IPS DF 4.7 (cell line): ENCODE results near the gene ANXA2.

ENCODE experiments used
- DNase-seq: peaks from one replicate; pipeline ENCODE4 v3.0.0-alpha.2; 2013; ENCODE audit warnings: low spot score; ENCODE audit errors: extremely low read depth

Gene ANXA2

DNA sequence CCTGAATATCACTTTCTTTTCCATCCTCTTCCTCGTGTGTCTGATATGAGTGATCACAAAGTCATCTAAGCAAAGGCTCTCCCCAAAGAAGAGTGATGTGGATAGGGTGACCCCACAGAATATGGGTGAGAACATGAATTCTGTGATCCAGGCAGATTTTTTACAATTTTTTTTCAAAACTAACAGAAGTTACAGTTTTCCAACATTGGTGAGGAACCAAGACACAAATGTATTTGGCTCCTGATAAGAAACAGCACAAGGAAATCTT lies 27.0 kb downstream of the ANXA2 start:
- DNase-seq: no peak

DNA sequence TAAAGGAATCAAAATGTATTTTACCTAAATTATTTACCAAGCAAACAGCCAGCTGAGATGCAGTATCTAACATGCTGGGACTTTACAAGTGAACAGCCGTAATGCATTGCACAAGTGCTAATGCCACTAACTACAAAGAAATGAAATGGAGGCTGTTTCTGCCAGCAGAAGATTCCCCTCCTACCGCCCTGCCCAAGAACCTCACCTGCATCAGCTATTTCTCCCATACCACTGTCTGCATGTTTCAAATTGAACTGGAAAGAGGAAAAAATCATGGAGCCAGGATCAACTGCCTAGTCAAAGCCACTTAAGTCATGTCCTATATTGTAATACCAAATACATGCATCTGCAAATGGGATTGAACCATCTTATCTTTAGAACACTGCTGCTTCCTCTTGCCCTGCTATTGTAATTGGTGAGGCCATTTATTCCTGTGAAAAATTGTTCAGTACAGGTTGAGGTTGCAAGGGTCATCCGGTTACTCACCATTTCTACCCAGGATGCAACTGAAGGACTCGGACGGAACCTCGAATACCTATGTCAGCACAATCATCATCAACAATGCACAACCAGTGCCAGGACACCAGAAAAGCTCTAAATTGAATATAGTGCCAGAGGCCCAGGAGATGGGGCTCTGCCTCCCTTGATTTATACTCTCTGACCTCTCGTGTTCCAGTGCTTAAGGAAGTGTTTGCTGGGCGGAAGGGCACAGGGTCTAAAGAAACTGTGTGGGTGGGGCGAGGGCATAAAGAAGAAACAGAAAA lies 27.5 kb downstream of the ANXA2 start:
- no peak for DNase-seq

DNA sequence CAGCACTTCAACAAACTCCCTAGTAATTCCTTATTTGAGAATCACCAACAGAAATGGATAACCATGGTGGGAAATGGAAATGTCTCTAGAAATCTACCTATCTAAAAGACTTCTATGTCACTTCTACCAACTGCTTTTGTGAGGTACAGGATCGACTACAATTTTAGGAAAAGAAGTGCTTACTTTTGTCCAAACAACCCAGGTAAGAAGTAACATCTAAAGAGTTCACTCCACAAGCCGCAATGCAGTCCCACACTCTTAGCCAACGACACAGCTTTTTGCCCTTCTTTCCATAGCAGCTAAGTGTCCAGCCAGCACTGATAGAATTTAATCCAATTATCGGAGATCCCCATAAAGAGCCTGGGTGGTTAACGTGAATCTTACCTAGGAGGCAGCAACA lies 28.1 kb downstream of the ANXA2 start:
- DNase-seq: no peak

DNA sequence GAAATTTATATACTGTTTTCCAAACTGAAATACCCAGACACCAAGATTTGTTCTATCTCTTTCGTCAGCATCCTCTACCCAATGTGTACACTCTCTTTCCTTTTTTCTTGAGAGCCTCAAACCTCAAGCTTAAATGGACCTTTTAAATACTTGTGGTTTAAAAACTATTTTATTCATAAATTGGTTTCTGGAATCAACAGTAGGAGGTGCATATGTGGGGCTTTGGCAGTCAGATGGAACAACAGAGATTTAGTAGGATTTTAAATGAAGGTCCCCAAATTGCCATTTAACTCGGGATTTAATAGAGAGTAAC lies 33.2 kb downstream of the ANXA2 start:
- no peak for DNase-seq

DNA sequence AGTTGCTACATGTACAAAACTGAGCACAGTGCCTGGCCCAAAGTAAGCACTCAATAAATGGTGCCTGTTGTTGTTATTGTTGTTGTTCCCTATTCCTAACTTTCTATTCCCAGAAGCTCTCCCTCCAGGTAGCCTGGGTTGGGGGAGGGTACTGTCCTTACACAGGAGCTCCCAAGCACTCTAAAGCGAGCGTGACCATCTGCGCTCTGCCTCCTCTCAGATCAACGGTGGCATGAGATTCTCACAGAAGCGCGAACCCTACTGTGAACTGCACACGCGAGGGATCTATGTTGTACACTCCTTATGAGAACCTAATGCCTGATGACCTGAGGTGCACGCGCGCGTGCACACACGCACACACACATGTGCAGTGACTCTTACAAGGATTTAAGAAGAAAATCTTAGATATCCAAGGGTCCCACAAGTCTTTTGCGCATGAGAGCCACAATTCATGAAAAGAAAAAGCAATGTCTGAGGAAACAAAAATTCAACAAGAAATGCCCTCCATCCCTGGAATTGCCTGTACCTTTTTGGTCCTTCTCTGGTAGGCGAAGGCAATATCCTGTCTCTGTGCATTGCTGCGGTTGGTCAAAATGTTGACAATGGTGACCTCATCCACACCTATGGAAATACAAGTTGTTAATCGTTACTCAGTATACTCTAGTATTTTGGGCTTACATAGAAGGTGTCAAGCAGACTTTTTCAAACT lies 33.7 kb downstream of the ANXA2 start:
- DNase-seq: no peak

DNA sequence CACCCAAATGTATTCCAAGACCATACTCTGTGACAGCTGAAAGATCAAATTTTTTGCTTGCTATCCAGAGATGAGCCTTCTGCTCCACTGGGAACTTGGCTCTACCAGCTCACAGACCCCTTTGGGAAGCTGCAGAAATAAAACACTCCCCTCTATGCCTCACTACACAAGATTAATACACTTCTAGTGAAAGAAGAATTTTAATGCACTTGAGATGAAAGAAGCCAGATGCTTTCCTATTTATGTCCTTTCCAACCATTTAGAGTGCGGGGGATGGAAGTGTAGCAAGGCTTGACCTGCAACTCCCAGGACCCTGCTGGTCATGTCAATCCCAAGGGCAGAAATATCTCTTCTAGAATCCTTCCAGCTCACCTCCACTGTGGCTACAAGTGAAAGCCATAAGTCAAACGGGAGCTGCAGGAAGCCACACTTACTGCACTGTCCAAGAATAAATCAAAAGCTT lies 34.7 kb downstream of the ANXA2 start:
- DNase-seq: no peak

DNA sequence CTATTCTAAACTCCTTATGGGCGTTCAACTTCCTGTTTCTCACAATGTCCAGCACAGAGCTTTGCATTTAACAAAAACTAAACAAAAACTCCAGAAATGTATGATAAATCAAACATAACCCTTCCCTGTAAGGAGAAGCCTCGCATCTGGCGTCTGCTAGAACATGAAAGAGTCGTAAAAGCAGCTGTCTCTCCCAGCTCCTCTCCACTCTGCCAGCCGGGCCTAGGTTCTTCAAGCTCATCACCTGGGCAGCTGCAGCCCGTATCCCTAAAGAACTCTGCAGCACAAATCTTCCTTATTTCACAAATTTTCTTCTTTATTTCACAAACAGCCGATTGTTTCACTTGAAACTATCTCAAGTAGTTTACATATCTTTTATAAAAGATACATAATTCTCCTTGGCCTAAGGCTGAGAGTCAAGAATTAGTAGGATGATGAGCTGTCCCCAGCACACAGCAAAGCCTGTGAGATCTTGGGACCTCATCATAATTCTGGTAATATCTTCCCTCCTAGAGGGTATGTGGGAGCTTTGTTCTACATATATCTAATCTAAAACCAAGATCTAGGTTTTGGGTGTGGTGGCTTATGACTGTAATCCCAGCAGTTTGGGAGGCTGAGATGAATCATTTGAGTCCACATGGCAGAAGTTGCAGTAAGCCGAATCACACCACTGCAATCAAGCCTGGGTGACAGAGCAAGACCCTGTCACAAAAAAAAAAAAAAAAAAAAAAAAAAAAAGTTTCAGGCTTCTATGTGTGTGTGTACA lies 35.3 kb downstream of the ANXA2 start:
- no peak for DNase-seq

DNA sequence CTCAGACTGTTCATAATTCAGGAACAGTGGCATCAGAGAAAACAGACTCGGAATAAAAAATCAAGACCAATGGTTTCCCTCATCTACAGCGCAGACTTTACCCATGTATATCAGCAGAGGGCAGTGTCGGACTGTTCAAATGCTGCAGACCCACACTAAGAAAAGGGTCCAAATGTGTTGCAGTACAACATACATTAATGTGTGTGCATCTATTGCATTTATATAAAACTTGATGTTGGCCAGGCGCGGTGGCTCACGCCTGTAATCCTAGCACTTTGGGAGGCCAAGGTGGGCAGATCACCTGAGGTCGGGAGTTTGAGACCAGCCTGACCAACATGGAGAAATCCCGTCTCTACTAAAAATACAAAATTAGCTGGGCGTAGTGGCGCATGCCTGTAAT lies 38.0 kb downstream of the ANXA2 start:
- peak; percentile 30 for DNase-seq

DNA sequence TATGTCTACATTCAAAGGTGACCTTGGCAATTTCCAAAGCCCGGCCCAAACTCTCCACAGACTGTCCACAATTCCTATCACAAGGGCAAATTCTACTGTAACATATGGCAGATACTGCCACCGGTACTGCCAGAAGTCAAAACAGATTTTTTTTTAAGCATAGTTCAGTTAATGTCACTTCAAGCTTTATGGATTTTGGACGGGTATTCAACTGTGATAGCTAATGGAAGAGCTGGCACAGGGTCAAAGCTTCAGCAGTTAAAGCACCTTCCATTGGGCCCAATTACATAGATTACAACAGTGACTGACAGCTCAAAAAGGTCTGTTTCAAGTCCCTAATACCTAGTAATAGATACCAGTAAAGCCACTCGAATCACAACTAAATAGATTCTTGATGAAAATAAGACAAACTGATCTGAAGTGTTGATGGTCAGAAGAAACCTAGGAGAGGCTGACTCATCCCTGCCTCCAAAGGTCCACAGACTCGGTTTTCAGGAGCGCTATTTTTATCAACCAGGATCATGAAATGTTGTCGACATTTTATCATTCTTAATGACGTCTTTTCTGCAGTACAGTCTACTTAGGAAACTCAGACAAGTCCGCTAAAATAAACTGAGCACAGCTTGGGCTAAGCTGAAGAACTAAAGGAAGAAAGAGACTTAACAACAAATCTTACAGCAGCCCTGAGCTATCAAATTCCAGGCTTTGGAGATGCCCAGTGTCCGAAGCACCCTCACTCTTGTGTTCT lies 38.7 kb downstream of the ANXA2 start:
- DNase-seq: no peak

DNA sequence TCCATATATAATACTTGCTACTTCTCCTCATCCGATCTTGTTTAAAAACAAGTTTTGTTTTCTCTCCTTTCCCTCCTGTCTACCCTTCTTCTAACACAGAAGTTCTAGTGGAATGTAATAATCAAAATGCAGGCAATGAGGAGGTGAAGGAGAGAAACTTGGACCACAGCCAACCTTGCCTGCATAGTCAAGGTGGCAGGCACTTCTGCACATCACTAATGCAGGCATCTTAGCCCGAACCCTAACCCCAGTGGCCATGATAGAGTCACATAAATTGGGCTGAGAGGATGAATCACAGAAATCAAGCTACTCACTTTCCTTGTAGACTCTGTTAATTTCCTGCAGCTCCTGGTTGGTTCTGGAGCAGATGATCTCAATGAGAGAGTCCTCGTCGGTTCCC lies 41.0 kb downstream of the ANXA2 start:
- no peak for DNase-seq

DNA sequence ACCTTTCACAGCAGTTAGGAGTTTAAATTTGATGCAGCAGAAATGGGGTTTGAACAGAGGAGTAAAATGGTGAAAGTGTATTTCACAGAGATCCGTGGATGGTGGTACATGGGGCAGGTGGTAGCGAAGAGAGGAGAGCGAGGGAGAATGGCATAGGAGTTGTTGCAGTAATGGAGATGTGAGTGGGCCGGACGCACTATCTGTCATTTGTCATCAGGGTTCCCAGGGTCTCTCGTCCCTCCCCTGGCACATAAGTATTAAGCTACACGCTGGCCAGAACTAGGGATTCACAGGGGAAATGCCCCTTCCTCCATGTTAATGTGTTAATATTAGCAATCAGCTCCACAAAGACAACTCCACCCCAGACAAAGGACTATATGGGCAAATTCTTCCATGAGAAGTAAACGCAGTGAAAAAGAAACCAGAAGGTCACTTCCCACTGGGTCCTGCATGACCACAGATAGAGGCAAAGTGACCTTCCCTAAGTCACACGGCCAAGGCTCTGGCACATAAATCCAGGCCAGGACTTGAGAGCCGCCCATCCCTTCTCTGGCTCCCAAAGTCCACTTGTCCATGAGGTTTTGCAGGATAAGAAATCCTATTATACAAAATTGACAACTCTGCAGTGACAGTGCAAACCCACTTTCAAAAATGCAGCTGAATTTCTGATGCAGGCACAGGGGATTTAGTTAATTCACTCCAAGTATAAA lies 42.5 kb downstream of the ANXA2 start:
- DNase-seq: no peak

DNA sequence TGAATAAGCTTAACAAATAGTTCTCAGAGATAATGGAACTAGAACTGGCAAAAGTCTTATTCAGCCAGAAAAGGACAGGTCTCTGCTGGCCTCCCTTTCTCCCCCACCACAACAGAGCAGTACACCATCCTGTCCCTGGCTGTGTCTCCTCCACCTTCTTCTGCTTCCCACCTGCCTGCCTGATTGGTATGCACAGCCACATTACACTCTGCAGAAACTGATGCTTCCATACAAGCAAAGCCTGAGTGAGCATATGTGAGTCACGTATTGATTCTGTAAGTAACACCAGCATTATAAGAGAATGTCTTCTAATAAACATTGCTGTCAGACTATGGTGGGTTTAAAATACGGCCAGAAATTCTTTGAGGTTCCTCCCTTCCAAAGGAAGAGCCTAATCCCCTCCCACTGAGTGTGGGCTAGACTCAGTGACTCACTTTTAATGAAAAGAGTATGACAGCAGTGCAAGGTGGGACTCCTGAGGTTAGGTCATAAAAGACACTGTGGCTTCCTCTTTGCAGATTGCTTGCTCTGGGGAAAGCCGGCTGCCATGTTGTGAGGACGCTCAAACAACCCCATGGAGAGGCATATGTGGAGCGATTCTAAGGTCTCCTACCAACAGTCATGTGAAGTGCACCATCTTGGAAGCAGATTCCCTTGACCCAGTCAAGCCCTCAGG lies 44.4 kb downstream of the ANXA2 start:
- no peak for DNase-seq

DNA sequence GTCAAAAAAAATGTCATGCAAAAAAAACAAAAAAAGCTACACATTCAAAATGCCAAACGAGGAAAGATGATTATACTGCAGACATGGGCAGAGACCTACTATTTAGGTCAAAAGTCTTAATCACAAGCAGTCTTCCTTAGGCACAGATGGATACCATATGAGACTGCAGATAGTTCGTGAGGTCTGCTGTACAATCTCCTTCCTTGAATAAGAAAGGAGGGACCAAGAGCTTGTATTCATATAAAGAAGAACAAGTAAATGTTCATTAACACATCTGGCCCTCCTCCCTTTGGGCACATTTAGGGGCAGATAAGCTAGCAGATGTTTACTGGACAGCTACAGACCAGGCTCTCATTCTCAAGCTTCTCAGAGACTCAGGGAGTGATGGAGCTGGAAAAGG lies 45.3 kb downstream of the ANXA2 start:
- DNase-seq: no peak

DNA sequence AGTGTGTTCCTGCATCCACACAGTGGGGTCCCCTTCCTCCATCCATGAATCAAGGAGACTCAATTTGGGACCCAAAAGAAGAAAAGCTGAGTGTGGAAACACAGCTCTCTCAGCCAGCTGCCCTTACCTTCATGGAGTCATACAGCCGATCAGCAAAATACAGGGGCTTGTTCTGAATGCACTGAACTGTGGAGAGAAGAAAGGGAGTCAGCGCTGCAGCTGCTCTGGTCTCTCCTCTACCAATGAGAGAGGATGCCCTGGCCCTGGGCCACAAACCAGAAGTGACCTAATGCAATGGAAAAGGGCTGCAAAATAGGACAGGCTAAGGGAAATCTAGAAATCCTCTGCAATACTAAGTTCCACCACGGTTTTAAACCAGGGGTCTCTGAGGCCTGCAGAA lies 46.7 kb downstream of the ANXA2 start:
- no peak for DNase-seq

DNA sequence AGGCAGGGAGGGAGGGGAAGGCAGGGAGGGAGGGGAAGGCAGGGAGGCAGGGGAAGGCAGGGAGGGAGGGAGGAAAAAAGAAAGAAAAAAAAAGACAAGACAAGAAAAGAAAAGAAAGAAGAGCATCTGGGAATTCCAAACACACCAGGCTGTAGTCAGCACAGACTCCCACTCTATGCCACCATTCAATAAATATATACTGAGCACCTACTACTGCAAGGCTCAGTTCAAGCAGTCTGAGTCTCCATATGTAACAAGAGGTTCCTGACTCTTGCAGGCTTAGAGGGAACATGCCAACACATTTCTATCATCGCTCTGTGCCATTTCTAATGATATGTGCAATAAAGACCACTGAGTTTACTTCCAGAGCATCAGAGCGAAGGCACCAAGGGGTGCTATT lies 47.7 kb downstream of the ANXA2 start:
- no peak for DNase-seq

DNA sequence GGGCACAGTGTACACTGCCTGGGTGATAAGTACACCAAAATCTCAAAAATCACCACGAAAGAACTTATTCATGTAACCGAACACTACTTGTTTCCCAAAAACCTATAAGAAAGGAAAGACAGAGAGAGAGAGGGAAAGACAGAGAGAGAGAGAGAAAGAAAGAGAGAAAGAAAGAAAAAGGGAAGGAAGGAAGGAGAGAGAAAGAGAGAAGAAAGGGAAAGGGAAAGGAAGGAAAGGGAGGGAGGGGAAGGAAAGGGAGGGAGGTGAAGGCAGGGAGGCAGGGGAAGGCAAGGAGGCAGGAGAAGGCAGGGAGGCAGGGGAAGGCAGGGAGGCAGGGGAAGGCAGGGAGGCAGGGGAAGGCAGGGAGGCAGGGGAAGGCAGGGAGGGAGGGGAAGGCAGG lies 48.2 kb downstream of the ANXA2 start:
- DNase-seq: no peak

DNA sequence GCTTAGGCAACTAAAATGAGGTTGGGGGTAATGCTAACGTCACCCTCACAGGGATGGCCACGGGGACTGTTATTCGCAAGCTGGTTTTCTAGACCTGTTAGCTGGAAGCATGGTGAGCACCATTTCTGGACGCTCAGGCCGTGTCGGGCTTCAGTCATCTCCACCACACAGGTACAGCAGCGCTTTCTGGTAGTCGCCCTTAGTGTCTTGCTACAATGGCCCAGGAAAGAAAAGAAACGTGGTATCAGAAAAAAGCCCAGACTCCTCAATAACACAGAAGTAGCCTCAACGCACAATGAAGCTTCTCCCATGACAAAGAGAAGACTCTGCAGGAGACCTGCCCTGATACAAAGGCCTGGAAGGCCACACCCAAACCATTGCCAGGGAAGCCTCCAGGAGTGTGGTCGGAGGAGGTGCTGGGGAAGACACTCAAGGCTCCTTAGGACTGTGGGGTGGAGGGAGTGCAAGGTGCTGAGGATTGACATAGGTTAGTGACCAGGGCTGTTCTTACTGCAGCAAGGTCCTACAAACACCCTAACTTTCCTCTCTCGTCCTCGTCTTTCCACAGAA lies 50.2 kb downstream of the ANXA2 start:
- no peak for DNase-seq

DNA sequence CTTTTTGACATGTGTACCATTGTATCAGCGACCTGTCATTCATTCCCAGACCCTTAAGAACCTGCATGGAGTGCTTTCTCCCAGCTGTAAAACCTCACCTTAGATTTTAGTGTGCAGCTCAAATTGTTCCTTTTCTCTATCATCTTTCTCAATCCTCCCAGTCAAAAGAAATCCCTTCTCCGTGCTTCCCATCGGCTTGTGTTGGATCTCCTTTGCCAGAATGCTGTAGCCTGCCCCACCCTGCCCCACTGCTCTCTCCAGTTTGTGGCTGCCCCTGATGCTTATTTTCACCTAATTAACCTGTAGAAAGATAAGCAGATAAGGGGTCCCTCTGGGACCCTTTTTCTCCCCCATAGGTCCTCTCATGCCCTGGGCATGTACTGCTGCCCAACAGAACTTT lies 51.1 kb downstream of the ANXA2 start:
- no peak for DNase-seq

DNA sequence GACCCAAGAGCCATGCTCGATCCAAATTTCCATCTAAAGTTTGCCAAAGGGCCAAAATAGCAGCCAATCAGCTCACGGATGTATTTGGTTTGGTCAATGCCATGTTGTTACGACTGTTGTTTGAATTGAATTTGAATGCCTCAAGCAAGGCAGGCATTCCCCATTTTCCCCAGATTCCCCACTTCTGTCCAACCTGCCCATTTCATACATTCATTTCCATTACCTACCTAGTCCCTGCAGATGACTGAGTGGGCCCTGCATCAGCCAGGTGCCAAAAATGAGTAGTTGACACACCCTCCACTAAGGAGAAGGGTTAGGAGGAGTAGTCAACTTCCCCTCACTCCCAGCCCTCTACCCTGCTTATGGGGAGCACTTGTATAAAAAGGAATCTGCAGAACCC lies 51.7 kb downstream of the ANXA2 start:
- DNase-seq: no peak

DNA sequence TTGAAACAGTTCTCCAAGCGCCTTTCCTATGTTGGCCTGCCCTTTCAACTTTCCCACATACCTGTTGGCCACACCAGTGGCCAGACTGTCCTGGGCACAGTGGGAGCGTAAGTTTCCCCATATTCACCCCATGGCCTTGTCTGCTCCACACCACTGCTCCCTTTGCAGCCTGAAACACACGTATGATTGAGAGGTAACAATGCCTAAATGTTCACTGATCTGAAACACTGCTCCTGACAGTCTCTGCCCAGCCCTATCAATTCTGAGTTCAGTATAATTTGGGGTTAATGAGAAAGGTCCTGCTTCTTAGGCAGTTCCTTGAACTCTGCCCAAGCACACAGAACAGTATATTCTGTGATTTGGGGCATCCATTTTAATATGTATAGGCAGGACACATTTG lies 52.2 kb downstream of the ANXA2 start:
- no peak for DNase-seq

DNA sequence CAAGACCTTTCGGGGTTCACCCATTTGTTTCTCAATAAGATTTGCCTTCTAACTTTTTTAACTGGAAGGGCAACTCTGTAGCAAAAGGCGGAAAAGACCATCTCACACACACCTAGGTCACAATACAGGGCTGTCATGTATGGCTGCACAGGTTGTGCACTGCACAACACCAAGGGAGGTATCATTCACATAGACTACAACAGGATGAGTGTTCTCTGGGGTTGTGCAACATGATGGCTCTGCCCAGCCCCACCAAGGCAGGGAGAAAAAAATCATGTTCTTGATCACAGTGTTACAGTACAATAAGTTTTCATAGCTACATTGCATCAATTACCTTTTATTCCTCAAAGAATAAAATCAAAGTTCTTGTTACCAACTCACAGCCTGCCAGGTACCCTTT lies 52.8 kb downstream of the ANXA2 start:
- DNase-seq: no peak
